PC-9 (cell line): ENCODE measurements around the gene ARHGEF26.

Source experiments
- CTCF ChIP-seq: fragments of 200-600 bp; sonication (generic); conservative IDR thresholded peaks from 2 replicates; pipeline ENCODE4 v1.6.1; 2017; ENCODE audit warnings: mixed run types, antibody characterized with exemption, mild to moderate bottlenecking, moderate library complexity
- EZH2 ChIP-seq: fragments of 200-600 bp; sonication (generic); IDR thresholded peaks from 2 replicates; pipeline ENCODE4 v1.8.0; 2017; ENCODE audit warnings: antibody characterized with exemption, low read depth

- TF ChIP-seq CTCF (no peak), EZH2 (no peak)
These were observed 74.6 kb downstream of the ARHGEF26 start for GRCh38 chr3:154195620-154196356.
